Hepatocyte (in vitro differentiated cells): ENCODE data around the gene SERPINA5.

Experiments used
- CTCF ChIP-seq: fragments of 200-600 bp; sonication (generic); IDR thresholded peaks from 2 replicates; pipeline ENCODE4 v1.5.1; 2016; ENCODE audit warnings: antibody characterized with exemption, mild to moderate bottlenecking; ENCODE audit not compliant: poor library complexity
- EZH2 ChIP-seq: fragments of 200-600 bp; sonication (generic); IDR thresholded peaks from 2 replicates; pipeline ENCODE4 v1.6.1; 2016; ENCODE audit warnings: antibody characterized with exemption, mild to moderate bottlenecking, borderline replicate concordance

GRCh38 chr14:94536836-94537235, 44.4 kb upstream of the SERPINA5 start:
- TF ChIP-seq CTCF = peak; percentile 11
- TF ChIP-seq EZH2 = no peak
